ENCODE measurements around the gene PDX1. TPM values are rescaled to one million over a fixed set of nuclear protein-coding genes. Genes with fewer than 3 reads are reported as not detected.

Gene PDX1
- not detected in 2 replicates for total RNA-seq

GRCh38 chr13:27919934-27920676 is at the start of gene PDX1:
TSS of gene PDX1 (plus strand) at chr13:27920000. CDS start at chr13:27920139, 139 bp downstream.

GRCh38 chr13:27969082-27969865 is 49.5 kb downstream of the PDX1 start, which contains the start of gene CDX2:
TSS of gene CDX2 (minus strand) at chr13:27969315. CDS start at chr13:27969006, 309 bp downstream.

Other genes with a start within 250 kb of the PDX1 start
- gene GSX1, start 127.5 kb upstream of the PDX1 start, total RNA-seq: not detected in 2 replicates
- gene CDX2, start 49.3 kb downstream of the PDX1 start, total RNA-seq: not detected in 2 replicates
- gene URAD, start 68.7 kb downstream of the PDX1 start, total RNA-seq: not detected in 2 replicates
- gene FLT3, start 180.6 kb downstream of the PDX1 start, total RNA-seq: 0.16 and 0.38 TPM in 2 replicates
- gene PAN3, start 218.5 kb downstream of the PDX1 start, total RNA-seq: 11.6 and 16.5 TPM in 2 replicates

Data from mesangial cell (primary cell).